ENCODE results near the gene TBL1X.

DNA sequence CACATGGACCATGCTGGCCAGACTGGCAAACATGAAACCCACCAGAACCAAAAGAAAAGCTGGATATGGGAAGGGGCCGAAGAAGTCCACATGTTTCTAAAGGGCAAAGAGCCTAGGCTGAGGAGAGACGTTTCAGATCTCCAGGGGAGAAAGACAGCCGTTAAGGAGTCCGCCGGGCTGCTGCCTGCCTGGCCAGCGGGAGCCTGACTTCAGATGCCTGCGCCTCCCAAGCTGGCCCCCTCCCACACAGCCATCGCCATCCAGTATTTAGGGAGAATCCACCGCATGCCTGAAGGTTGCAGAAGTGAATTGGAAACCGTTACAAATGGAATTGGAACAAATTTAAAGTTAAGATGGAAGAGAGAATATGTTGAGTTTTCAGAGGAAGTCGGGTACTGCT lies 2.9 kb downstream of the TBL1X start:
- TF ChIP-seq CTCF (conservative IDR thresholded peaks at IDR 0.05; ENCODE audit: low read length) = no peak
- no peak for TF ChIP-seq EZH2phosphoT487 (IDR thresholded peaks at IDR 0.05; ENCODE audit: borderline replicate concordance, low read depth, low read length)

Measured in OCI-LY7 (cell line).